GOT3 (cell line): ENCODE measurements around the gene TOR1B.
"Not testable (repeated sequence)": the region's sequence is repeated elsewhere in the genome, so short reads cannot be mapped to it uniquely, and the experiment has no call there.

Source experiments
- DNase-seq: peaks from one replicate; lab custom pipeline; 2025; ENCODE audit warnings: mixed read lengths; lab: John Stamatoyannopoulos, UW

TOR1B gene

GRCh38 chr9:129802833-129803675 is at the start of gene TOR1B:
Gene TOR1B (plus strand): TSS chr9:129803184. CDS start chr9:129803213, 29 bp downstream.
- peak; percentile 46 for DNase-seq

GRCh38 chr9:129755151-129755550 is 47.8 kb upstream of the TOR1B start:
- no peak for DNase-seq

GRCh38 chr9:129756191-129756590 is 46.8 kb upstream of the TOR1B start:
- no peak for DNase-seq

- DNase-seq, result no peak
Measured at GRCh38 chr9:129757045-129757444, 45.9 kb upstream of the TOR1B start.

- no peak for DNase-seq
Measured at GRCh38 chr9:129759319-129759718, 43.7 kb upstream of the TOR1B start.

- no peak for DNase-seq
Measured at GRCh38 chr9:129759804-129760502, 43.0 kb upstream of the TOR1B start.

- DNase-seq, result not testable (repeated sequence)
Measured at GRCh38 chr9:129760784-129761183, 42.2 kb upstream of the TOR1B start.

- no peak for DNase-seq
Measured at GRCh38 chr9:129761293-129761900, 41.6 kb upstream of the TOR1B start.

GRCh38 chr9:129761901-129762369 is 41.0 kb upstream of the TOR1B start:
- no peak for DNase-seq

- not testable (repeated sequence) for DNase-seq
Measured at GRCh38 chr9:129762370-129762984, 40.5 kb upstream of the TOR1B start.

- no peak for DNase-seq
Measured at GRCh38 chr9:129762985-129763926, 39.7 kb upstream of the TOR1B start.

GRCh38 chr9:129765764-129766317 is 37.1 kb upstream of the TOR1B start:
- no peak for DNase-seq

- no peak for DNase-seq
Measured at GRCh38 chr9:129768486-129768885, 34.5 kb upstream of the TOR1B start.

GRCh38 chr9:129769669-129770068 is 33.3 kb upstream of the TOR1B start:
- DNase-seq, result no peak

GRCh38 chr9:129770741-129771140 is 32.2 kb upstream of the TOR1B start:
- no peak for DNase-seq

- DNase-seq, result no peak
Measured at GRCh38 chr9:129773262-129774048, 29.5 kb upstream of the TOR1B start.

- no peak for DNase-seq
Measured at GRCh38 chr9:129774791-129775447, 28.1 kb upstream of the TOR1B start.

- DNase-seq, result no peak
Measured at GRCh38 chr9:129775448-129775798, 27.6 kb upstream of the TOR1B start.

- not testable (repeated sequence) for DNase-seq
Measured at GRCh38 chr9:129776096-129776495, 26.9 kb upstream of the TOR1B start.

- DNase-seq, result no peak
Measured at GRCh38 chr9:129776566-129776937, 26.4 kb upstream of the TOR1B start.
